Hematopoietic multipotent progenitor cell (in vitro differentiated cells): Measurements from ENCODE around the gene L3MBTL3. TPM values are rescaled to one million over a fixed set of nuclear protein-coding genes. Genes with fewer than 3 reads are reported as not detected.
"Not testable (repeated sequence)": the region's sequence is repeated elsewhere in the genome, so short reads cannot be mapped to it uniquely, and the experiment has no call there.

Experiments used
- DNase-seq, 3 donors: peaks; one replicate each; pipeline ENCODE4 v3.0.0-alpha.2; 2011 to 2015; ENCODE audit warnings: low read depth in 2 of 3, low spot score in 2 of 3
- total RNA-seq: library from RNA; depleted of rRNA; stranded (reverse); fragments of >200 nt; gene quantifications from one replicate; pipeline ENCODE4 v1.2.3, GENCODE V29; 2012

L3MBTL3 gene
- total RNA-seq, 1 donor: 6.5 TPM

DNA sequence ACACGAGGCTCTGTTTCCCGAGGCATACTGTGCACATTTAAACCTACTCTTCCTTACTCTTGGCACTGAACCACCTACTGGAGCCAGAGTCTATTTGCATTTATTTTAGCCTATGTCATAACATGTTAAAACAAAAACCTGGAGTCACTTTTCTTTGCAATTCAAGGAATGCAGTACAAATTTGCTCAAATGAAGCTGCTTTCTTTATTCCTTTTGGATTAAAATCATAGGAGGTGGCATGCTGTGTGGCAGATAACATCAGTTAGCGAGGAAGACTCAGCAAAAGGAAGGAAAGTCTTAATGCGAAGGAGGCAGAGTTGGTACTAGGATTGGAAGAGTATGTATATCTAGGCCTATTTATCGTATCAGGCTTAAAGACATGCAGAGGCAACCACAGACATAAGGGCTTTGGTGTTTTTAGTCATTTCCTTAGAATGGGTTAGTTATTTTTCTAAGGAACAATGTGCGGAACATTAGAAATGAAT is 111.4 kb downstream of the L3MBTL3 start:
- DNase-seq: no peak

DNA sequence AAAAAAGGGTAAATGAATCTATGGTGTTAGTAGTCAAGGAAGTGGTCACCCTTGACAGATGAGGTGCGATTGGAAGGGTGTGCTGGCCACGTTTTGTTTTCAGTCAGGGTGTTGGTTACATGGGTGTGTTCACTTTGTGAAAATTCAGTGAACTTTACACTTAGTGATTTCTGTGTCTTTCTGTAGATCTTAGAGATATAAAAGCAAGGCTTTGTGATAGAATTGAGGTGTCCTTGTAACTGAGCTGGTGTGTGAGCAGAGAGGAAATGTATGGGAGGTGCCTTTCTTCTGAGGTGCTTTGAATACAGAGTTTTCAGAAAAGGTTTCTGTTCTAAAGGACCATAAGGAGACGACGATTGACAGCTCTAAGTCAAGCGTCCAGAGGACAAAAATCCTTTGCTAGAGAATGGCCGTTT is 113.9 kb downstream of the L3MBTL3 start:
- DNase-seq: no peak

DNA sequence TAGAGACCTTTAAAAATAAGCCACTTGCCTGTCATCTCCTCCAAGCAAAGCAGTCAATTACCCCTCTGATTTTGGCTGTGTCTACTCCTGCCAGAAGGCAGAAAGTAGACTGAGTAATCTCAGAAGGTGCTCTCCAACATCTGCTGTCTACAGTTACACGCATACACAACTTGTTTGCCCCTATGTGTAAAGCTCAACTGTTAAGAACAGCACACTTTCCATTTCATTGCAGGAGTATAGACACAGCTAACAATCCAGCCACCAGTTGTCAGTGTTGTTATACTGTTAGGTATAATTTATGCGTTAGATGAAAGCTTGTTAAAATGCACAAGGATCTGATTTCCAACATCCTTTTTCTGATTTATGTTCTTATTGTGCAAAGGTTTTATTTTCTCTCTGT is 116.2 kb downstream of the L3MBTL3 start:
- DNase-seq: no peak

DNA sequence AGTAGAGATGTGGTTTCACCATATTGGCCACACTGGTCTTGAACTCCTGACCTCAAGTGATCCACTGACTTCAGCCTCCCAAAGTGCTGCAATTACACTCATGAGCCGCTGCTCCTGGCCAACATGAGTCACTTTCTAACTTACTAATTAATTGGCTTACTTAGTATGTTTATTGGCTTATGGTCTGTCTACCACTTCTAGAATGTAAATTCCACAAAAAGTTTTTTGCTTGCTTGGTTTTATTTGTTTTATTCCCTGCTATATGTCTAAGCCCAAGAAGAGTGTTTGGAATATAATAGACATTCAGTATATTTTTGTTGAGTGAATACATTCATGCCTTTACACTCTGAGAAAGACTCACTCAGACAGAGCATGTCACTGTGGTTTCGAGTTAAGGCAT is 118.4 kb downstream of the L3MBTL3 start:
- no peak for DNase-seq

DNA sequence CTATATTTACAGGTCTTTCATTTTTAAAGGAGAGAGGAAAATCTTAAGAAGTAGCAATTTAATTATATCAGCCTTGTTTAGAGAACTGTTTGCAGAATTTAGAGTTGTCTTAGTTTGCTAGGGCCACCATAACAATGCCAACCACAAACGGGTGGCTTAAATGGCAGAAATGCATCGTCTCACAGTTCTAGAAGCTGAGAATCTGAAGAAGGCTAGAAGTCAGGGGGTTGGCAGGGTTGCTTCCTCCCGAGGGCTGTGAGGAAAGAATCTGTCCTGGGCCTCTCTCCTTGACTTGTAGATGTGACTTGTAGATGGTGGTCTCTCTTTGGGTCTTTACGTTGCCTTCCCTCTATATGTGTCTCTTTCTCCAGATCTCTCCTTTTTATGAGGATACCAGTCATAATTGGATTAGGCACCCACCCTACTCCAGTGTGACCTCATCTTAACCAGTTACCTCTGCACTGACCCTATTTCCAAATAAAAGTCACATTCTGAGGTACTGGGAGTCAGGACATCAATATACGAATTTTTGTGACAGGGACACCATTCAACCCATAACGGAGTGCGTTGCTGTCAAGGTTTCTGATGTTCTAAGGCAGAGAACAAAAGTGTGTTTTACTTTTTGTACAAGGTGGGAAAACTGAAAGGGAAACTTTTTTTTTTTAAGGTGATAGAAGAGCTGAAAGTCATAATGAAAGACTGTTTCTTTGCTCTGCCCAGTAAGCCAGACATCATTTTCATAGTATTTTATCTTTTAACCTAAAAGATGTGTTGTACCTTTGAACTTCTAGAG is 119.9 kb downstream of the L3MBTL3 start:
- DNase-seq: no peak

DNA sequence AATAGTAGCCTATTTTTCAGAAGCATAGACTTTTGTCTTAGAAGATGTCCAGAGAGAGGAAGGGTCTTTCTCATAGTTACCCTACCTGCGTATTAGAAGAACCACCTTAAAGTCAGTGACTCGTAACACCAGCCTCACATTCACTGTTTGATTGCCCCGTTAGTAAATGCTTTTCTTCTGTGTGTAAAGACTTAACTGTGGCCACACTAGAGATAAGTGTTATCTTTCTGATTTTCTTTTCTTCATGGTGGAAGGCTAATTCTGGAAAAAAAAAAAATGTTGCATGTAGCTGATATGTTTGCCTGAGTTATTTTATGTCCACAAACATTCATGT is 120.5 kb downstream of the L3MBTL3 start:
- DNase-seq: no peak

DNA sequence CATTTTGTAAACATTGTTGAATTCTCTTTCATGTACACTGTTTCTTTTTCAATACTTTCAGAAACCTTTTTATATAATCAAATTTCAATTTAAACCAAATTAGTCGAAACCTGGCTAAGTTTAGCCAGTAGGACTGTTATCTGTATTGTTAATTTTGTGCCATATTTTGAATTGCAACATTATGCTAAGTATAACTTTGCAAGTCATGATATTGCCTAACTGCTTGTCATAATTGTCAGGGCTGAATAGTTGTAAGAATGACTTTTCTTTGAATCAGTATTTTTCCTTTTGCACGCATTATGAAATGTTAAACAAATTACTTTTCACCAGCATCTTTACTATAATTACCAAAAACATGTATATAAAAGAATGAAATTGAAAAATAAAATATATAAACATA is 121.7 kb downstream of the L3MBTL3 start:
- peak in 1 of 3 donors; percentile 21 for DNase-seq

DNA sequence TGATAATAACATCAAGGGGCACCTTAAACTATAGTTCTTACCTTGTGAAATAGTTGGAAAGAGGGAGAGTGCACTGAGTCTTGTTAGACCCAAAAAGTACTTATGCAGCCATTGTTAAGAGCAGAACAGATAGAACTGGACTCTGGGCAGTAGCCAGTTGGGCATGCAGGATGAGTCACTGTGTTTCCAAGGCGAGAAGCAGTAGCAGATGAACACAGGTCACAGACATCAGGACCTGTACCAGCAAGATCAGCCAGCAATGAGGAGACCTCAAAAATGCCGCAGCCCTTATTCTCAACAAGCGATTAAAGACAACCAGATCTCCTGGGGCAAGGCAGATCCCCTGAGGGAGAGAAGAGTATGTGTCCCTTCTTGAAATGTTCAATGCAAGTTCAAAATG is 125.3 kb downstream of the L3MBTL3 start:
- DNase-seq: no peak

DNA sequence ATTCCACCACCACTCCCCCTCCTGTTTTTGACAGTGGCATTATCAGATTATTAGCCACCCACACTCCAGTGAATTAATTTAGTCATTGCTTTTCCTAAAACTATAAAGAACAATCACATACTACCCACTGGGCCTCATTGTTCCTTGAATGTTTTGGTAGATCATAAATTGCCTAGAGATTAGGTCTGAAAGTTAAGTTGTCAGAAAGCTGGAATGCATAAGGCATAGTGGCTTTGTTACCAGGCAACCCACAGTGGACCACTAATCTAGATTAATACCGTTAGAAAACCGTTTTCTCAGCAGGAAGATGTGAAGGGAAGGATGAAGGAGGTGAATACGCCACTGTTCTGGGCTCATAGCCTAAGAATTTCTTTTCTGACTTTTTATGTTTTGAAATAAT is 128.7 kb downstream of the L3MBTL3 start:
- no peak for DNase-seq

DNA sequence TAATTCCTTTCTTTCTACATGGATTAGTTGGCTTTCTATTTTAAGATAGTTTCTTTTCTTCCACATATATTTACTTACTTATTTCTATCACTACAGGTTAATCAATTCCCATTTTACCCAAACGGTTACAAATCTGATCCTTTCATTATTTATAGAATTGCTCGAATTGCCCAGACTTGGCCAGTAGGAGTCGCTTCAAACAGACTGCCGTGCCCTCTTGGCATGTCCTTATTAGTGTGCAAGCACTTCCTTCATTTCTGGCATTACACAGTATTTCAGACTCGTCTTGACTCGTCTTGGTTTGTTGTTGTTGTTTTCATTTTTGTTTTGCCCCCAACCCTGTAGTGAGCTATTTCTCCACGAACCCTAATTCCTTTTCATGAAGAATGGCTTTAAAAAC is 129.8 kb downstream of the L3MBTL3 start:
- DNase-seq: peak in 1 of 3 donors; percentile 17

DNA sequence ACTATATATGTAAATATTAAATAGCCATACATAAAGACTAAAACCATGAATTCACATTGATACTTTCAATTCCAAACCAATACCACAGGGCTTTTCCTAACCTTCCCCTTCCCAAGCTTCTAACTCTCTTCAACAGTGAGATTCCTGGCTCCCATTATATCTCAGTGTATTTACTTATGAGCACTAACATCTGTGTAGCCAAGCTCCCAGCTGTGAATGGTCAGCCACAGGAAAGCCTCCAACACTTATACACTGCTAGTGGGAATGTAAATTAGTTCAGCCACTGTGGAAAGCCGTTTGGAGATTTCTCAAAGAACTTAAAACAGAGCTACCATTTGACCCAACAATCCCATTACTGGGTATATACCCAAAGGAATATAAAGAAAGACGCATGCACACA is 130.6 kb downstream of the L3MBTL3 start:
- DNase-seq: not testable (repeated sequence)

DNA sequence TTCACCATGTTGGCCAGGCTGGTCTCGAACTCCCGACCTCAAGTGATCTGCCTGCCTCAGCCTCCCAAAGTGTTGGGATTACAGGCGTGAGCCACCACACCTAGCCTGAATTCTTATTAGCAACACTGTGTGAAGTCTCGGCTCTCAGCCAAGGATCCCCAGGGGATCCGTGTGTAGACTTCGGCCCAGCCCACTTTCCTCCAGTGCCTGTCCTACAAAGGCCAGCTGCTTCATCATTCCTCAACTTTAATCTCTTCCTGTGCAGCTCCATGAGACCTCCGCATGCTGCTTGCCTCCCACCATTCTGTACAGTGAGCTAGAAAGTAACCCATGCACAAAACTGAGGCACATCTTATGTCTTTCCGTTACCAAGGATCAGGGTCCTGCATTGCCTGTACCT is 132.5 kb downstream of the L3MBTL3 start:
- no peak for DNase-seq

DNA sequence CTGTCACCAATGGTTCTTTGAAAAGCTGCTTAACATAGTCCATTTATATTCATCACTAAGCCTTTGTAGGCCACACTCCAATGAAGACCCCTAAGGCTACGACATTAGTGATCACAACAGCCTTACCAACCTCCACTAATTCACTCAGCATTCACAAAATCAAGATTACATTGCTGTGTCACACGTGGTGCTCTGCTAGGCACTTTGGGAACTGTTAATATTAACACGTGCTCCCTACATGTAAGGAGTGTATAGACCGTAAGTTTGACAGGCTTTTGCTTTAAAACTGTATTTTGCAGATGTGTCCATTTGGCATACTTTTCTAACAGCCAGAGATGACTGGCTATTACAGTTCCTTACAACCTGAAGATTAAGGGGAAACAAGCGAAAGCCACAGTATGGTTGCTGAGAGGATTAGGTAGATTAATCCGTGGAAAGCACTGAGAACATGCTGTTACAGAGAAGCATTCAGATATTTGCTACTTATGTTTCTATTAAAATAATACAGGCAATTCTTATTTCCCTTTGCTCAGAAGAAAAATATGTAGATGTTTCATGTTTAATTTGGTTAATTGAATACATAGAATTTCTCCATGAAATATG is 134.6 kb downstream of the L3MBTL3 start:
- no peak for DNase-seq

DNA sequence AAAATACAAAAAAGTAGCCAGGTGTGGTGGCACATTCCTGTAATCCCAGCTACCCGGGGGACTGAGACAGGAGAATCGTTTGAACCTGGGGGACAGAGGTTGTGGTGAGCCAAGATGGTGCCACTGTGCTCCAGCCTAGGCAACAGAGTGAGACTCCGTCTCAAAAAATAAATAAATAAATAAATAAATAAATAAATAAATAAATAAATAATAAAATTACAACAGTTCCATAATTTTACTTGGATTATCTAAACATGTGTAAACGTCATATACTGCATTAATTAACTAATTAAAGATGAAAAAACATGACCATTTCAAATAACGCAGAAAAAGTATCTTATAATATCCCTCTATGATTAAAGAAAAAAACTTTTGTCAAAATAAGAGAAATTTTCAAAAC is 138.5 kb downstream of the L3MBTL3 start:
- DNase-seq: no peak

DNA sequence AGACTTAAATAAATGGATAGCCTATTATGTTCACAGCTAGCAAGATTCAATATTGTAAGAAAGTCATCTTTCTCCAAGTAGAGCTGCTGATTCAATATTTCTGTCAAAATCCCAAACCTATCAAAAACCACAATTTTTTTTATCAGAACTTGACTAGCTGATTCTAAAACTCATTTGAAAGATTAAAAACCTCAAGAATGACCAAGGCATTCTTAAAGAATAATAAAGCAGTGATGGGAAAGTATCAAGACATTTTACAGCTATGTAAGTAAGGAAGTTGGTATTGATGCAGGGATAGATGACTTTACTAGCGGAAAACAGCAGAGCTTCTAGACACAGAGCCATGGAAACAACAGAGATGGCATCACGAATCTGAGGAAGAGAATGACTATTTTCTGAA is 139.7 kb downstream of the L3MBTL3 start:
- DNase-seq: no peak

DNA sequence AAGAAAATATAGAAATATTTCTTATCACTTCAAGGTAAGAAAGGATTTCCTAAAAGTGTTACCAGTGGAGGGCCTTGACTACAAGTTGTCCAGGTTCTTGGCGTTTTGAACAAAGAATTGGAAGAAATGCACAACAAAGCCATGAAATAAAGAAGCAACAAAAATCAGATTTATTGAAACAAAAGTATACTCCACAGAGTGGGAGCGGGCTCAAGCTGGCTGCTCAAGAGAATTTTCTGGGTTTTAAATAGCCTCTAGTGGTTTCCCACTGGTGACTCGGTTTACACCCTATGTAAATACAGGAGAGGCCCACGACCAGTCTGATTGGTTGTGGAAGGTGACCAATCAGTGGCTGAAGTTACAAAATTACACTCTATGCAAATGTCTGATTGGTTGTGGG is 140.2 kb downstream of the L3MBTL3 start:
- no peak for DNase-seq

DNA sequence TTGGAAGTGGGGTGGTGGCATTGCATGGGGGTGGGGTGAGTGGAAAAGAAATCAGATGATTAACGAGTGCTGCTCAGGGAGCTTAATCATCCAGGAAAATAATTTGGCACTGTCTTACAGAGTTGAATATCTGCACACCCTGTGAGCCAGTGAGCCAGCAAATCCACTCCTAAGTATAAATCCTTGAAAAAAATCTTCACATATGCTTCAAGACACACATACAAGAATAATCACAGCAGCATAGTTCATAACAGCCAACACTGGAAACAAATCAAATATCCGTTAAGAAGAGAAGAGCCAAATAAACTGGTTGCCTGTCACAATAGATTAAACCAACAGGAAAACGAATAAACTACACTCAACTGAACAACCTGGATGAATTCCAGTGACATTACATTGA is 141.6 kb downstream of the L3MBTL3 start:
- no peak for DNase-seq

DNA sequence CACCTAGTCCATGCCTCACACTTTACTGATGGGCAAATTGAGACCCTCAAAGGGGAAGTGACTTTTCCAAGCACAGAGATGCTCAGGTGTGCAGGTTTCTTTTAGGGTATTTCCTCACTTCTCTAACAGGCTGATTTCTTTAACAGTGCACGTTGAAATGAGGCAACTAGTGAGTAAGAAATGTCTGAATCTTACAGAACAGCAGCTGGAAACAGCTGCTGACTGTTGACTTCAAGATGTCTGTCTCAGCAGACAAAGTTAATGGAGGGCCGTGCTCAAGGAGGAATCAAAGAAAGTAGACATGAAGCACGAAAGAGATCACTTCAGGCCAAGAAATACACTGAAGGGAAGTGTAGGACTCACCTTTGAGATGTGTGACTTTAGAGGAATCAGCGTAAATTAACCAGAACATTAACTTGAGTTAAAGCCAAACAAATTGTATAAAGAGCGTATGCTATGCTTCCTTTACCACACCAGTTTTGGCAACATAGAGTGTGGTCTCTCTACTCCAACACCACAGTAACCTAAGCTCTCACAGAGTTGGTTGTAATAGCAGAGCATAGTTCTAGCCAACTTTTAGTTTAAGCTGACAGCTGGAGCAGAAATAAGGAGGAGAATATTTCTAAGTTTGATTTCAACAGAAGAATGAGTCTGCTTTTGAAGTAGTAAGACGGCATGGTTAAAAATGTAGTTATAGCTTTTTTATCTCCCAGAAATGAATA is 143.5 kb downstream of the L3MBTL3 start:
- no peak for DNase-seq

DNA sequence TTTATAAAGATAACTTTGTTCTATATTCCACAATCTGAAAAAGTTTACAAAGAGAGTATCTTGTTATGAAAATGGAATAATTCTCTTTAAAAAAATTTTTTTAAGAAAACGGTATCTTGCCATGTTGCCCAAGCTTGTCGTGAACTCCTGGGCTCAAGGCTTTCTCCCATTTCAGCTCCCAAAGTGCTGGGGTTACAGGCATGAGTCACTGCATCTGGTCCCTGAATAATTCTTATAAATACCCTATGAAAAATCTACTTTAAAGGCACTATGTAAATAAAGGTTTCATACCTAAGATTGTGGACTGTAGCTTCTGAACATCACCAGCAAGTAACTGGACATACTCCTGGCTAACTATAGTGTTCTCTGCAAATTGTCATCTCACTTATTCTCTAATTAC is 144.0 kb downstream of the L3MBTL3 start:
- DNase-seq: no peak

DNA sequence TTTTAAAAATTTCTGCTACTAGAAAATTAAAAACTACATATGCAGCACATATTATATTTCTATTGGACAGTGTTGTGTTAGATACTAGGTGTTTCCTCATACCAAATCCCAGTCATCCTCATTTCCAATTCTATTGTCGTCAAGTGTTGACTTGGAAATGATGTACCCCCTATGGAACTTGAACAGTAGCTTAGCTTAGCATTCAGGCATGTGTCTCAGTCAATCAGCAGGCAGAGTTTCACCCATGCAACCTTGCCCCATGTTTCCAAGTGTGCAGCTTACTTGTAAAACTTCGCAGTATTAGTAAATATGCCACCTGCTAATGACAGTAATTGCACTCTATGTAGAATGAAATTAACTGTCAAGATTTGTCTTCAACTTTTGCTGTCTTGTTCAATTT is 144.9 kb downstream of the L3MBTL3 start:
- DNase-seq: no peak

DNA sequence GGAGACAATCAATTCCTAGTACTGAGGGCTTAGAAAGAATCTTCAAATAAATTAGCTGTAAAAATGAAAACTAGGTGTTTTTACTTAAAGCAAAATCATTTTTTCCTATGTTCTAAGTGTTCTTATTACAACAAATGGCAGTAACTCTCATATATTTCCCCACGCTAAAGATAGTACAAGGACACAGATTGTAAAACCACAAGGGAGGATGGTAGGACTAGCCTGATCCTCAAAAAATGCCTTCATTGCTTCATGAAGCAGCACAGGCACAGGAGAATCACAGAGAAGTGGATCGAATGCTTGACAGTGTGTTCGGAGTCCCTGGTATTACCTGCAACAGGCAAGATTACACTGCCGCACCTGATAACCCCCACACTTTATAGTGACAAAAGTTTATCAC is 145.9 kb downstream of the L3MBTL3 start:
- no peak for DNase-seq

DNA sequence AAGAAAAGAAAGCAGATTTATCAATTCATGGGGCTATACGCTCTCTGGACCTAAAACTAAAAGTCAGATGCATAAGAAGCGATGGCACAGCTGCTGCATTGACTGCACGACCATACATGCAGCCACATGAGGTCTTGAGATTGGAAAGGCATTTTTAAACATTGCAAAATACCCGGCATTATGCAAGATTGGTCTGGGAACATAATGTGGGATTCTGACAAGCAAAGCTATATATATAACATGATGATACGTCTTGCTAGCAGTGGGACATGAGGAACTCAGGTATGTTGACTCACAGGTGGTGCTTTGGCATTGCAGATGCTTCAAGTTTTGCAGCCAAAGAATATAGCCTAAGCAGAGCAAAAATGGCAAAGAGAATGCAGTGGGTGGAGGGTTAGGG is 149.3 kb downstream of the L3MBTL3 start:
- no peak for DNase-seq
